Vagina (tissue), 2 donors: Measurements from ENCODE around the gene ZFAND2B. TPM values are rescaled to one million over a fixed set of nuclear protein-coding genes. Genes with fewer than 3 reads are reported as not detected.

Experiments
- DNase-seq, 2 donors: peaks; one replicate each; pipeline ENCODE4 v3.0.0-alpha.2; 2017; ENCODE audit errors: extremely low spot score in 2 of 2
- H3K27ac ChIP-seq: fragments of 200-600 bp; sonication (generic); one replicate; pipeline ENCODE4 v1.5.1; 2019
- H3K27me3 ChIP-seq: fragments of 200-600 bp; sonication (generic); one replicate; pipeline ENCODE4 v1.5.1; 2019
- H3K36me3 ChIP-seq, 2 donors: fragments of 200-600 bp; sonication (generic); one replicate each; pipeline ENCODE4 v1.5.1; 2017 to 2019
- H3K4me1 ChIP-seq: fragments of 200-600 bp; sonication (generic); one replicate; pipeline ENCODE4 v1.5.1; 2019
- H3K4me3 ChIP-seq, 2 donors: fragments of 200-600 bp; sonication (generic); 1 replicate in 1 of 2; 2 replicates in 1 of 2; pipeline ENCODE4 v1.5.1; 2016 to 2019
- H3K9me3 ChIP-seq: fragments of 200-600 bp; sonication (generic); one replicate; pipeline ENCODE4 v1.5.1; 2019
- CTCF ChIP-seq, 3 experiments: fragments of 450-650 bp in 2 of 3; fragments of 200-600 bp in 1 of 3; sonication (generic) in 1 of 3; IDR thresholded peaks; one replicate each; pipeline ENCODE4 v1.5.1; 2017 to 2019; ENCODE audit warnings: antibody characterized with exemption in 3 of 3, mild to moderate bottlenecking in 2 of 3, moderate library complexity in 2 of 3
- POLR2A ChIP-seq, 2 donors: fragments of 450-650 bp; IDR thresholded peaks; one replicate each; pipeline ENCODE4 v1.6.1; 2017; ENCODE audit warnings: antibody characterized with exemption in 2 of 2, mild to moderate bottlenecking in 2 of 2, moderate library complexity in 2 of 2
- POLR2AphosphoS5 ChIP-seq, 2 donors: sonication (generic); formaldehyde crosslinking; IDR thresholded peaks; one replicate each; pipeline ENCODE4 v1.9.0; 2017; ENCODE audit warnings: antibody characterized with exemption in 2 of 2, mild to moderate bottlenecking in 2 of 2, low read depth in 1 of 2; ENCODE audit not compliant: insufficient read depth in 1 of 2
- intact Hi-C: fragments of 100-400 bp; cut with DNase I; formaldehyde crosslinking; loops from one replicate; pipeline ENCODE4 v1.15.1; 2023
- total RNA-seq: library from RNA; depleted of rRNA; stranded (reverse); fragments of >200 nt; gene quantifications from one replicate; pipeline ENCODE4 v1.2.3, GENCODE V29; 2016

The ZFAND2B gene
- total RNA-seq, 1 donor from 2014 or later: 52.1 TPM

GRCh38 chr2:219210196-219210885, 3.8 kb downstream of the ZFAND2B start:
- Histone ChIP-seq H3K27ac (no peak overlapping the region), H3K27me3 (no peaks in the 10 kb centered on the region), H3K4me1 (peaks cover 22% of the 10 kb centered on the region), H3K36me3 (peaks cover 0 to 44% of the 10 kb centered on the region in 2 donors), H3K4me3 (no peak overlapping the region), H3K9me3 (no peaks in the 10 kb centered on the region)
- no peak for TF ChIP-seq POLR2A (IDR thresholded peaks at IDR 0.05)
- TF ChIP-seq POLR2AphosphoS5 (IDR thresholded peaks at IDR 0.05; ENCODE audit: insufficient read depth in 1 of 2, low read depth in 1 of 2): no peak
- no peak for TF ChIP-seq CTCF (IDR thresholded peaks at IDR 0.05)
- intact Hi-C loops: no loop called here
- peak in 1 of 2 donors; percentile 83 for DNase-seq

GRCh38 chr2:219210886-219211362, 4.3 kb downstream of the ZFAND2B start:
- peak in 1 of 2 donors; percentile 72 for DNase-seq
- H3K36me3 ChIP-seq: peaks cover 0 to 50% of the 10 kb centered on the region in 2 donors
- no peaks in the 10 kb centered on the region for H3K27me3 ChIP-seq
- TF ChIP-seq CTCF (IDR thresholded peaks at IDR 0.05) (no peak), POLR2AphosphoS5 (IDR thresholded peaks at IDR 0.05; ENCODE audit: insufficient read depth in 1 of 2, low read depth in 1 of 2) (no peak), POLR2A (IDR thresholded peaks at IDR 0.05) (no peak)
- H3K9me3 ChIP-seq: no peaks in the 10 kb centered on the region
- intact Hi-C loops: no loop called here
- H3K4me3 ChIP-seq: no peak overlapping the region
- no peak overlapping the region for H3K27ac ChIP-seq
- H3K4me1 ChIP-seq: peaks cover 24% of the 10 kb centered on the region

- no peak overlapping the region for H3K27ac ChIP-seq
- peaks cover 31% of the 10 kb centered on the region for H3K4me1 ChIP-seq
- H3K36me3 ChIP-seq: peaks cover 0 to 54% of the 10 kb centered on the region in 2 donors
- TF ChIP-seq POLR2AphosphoS5 (IDR thresholded peaks at IDR 0.05; ENCODE audit: insufficient read depth in 1 of 2, low read depth in 1 of 2) (no peak), CTCF (IDR thresholded peaks at IDR 0.05) (no peak), POLR2A (IDR thresholded peaks at IDR 0.05) (no peak)
- no peak overlapping the region for H3K4me3 ChIP-seq
- no peaks in the 10 kb centered on the region for H3K9me3 ChIP-seq
- intact Hi-C loops: no loop called here
- DNase-seq: peak in 1 of 2 donors; percentile 72
- H3K27me3 ChIP-seq: no peaks in the 10 kb centered on the region
Measured at GRCh38 chr2:219213026-219213415, 6.4 kb downstream of the ZFAND2B start.

GRCh38 chr2:219213486-219214071, 7.0 kb downstream of the ZFAND2B start:
- peaks cover 0 to 54% of the 10 kb centered on the region in 2 donors for H3K36me3 ChIP-seq
- H3K27ac ChIP-seq: no peak overlapping the region
- no peak overlapping the region for H3K4me3 ChIP-seq
- no peak for DNase-seq
- peaks cover 28% of the 10 kb centered on the region for H3K4me1 ChIP-seq
- intact Hi-C loops: no loop called here
- no peaks in the 10 kb centered on the region for H3K9me3 ChIP-seq
- TF ChIP-seq POLR2AphosphoS5 (IDR thresholded peaks at IDR 0.05; ENCODE audit: insufficient read depth in 1 of 2, low read depth in 1 of 2) (no peak), POLR2A (IDR thresholded peaks at IDR 0.05) (no peak), CTCF (IDR thresholded peaks at IDR 0.05) (no peak)
- H3K27me3 ChIP-seq: no peaks in the 10 kb centered on the region

- no peak for TF ChIP-seq POLR2A (IDR thresholded peaks at IDR 0.05)
- no peak for DNase-seq
- intact Hi-C loops: no loop called here
Measured at GRCh38 chr2:219214141-219214540, 7.6 kb downstream of the ZFAND2B start.

More at GRCh38 chr2:219214141-219214540, 7.6 kb downstream of the ZFAND2B start:
- Histone ChIP-seq H3K4me3 (no peak overlapping the region), H3K27me3 (no peaks in the 10 kb centered on the region), H3K27ac (no peak overlapping the region), H3K9me3 (no peaks in the 10 kb centered on the region), H3K4me1 (peaks cover 30% of the 10 kb centered on the region), H3K36me3 (peaks cover 0 to 50% of the 10 kb centered on the region in 2 donors)
